Measurements from ENCODE around the gene ADAMTS13. TPM values are rescaled to one million over a fixed set of nuclear protein-coding genes. Genes with fewer than 3 reads are reported as not detected.

The ADAMTS13 gene
- total and polyA plus RNA-seq, 2 donors (not counting 1 experiment from before 2014, with no cell fraction given): 0.78 to 3.1 TPM

DNA sequence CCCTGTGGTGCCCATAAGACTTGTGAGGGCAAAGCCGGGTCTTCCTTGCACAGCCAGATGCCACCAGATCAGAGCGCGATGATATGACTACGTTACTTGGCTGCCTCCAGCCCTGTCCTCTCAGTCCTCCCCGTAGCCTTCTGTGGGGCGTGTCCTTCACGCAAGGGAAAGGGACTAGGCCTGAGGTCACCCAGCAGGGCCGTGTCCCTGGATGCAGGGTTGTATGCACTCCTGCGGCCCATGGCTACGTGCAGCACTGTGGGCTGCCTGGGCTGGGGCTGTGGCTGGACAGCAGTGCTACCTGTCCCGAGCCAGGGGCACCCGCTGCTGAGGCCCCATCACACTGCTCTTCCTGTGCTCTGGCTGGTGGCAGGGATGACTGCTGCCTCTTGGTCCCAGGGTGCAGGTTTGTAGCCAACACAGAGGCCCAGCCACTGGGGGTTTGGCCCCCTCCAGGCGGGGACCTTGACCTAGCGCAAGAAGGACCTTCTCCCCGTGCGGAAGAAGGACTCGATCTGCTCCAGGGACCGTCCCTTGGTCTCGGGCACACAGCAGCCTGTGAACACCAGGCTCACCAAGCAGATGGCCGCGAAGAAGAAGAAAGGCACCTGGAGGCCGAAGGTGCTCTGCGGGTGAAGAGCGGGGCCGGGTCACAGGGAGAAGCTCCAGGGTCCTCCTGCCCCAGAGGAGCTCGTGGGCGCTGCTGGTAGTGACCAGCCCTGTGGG lies 49.5 kb downstream of the ADAMTS13 start:
- Histone ChIP-seq H2AFZ (ENCODE audit: low read length) (no peak overlapping the region), H3K27ac (ENCODE audit: insufficient read depth, low read length) (no peak overlapping the region), H3K9ac (ENCODE audit: insufficient read depth, low read length) (no peak overlapping the region), H3K36me3 (ENCODE audit: control insufficient read depth, insufficient read depth, low read length) (peaks cover 12% of the 10 kb centered on the region), H3K4me2 (ENCODE audit: extremely low read depth, insufficient read depth, low read length) (no peak overlapping the region), H3K4me3 (replicated peaks in 1 of 4; ENCODE audit: control extremely low read depth in 1 of 4, insufficient read depth in 1 of 4, low read depth in 3 of 4, low read length in 4 of 4) (no peak overlapping the region), H3K27me3 (ENCODE audit: control insufficient read depth, insufficient read depth, low read length) (no peaks in the 10 kb centered on the region), H4K20me1 (ENCODE audit: control insufficient read depth, extremely low read depth, insufficient read depth, low read length) (no peaks in the 10 kb centered on the region), H3K4me1 (ENCODE audit: control insufficient read depth, extremely low read depth, insufficient read depth, low read length) (no peaks in the 10 kb centered on the region), H3K9me3 (ENCODE audit: control insufficient read depth, insufficient read depth, low read depth, low read length) (no peaks in the 10 kb centered on the region), H3K79me2 (ENCODE audit: control insufficient read depth, insufficient read depth, low read length) (no peaks in the 10 kb centered on the region)
- TF ChIP-seq, protein P1, sequence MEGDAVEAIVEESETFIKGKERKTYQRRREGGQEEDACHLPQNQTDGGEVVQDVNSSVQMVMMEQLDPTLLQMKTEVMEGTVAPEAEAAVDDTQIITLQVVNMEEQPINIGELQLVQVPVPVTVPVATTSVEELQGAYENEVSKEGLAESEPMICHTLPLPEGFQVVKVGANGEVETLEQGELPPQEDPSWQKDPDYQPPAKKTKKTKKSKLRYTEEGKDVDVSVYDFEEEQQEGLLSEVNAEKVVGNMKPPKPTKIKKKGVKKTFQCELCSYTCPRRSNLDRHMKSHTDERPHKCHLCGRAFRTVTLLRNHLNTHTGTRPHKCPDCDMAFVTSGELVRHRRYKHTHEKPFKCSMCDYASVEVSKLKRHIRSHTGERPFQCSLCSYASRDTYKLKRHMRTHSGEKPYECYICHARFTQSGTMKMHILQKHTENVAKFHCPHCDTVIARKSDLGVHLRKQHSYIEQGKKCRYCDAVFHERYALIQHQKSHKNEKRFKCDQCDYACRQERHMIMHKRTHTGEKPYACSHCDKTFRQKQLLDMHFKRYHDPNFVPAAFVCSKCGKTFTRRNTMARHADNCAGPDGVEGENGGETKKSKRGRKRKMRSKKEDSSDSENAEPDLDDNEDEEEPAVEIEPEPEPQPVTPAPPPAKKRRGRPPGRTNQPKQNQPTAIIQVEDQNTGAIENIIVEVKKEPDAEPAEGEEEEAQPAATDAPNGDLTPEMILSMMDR (conservative IDR thresholded peaks at IDR 0.05 in 1 of 2, IDR thresholded peaks at IDR 0.05 in 1 of 2; ENCODE audit: low read depth in 1 of 2, low read length in 2 of 2): no peak
- no peak for TF ChIP-seq EZH2 (IDR thresholded peaks at IDR 0.05; ENCODE audit: low read length, missing control alignments)
- no peak for DNase-seq (ENCODE audit: low read depth in 2 of 2)

DNA sequence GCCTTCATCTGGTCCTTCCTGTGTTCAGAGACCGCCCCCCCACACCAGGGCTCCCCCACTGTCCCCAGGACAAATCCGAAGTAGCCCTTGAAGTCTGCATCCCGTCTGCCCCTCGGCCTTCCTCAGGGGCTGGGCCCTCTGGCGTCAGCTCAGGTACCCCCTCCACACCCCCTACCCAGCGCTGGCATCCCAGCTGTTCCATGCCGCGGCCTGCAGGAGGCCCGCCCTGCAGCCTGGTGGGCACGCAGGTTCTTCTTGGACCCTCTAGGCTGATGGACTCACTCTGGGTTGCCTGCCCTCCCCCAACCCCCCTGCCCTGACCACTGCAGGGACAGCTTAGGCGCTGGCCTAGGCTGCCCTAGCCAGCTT lies 50.1 kb downstream of the ADAMTS13 start:
- no peak overlapping the region for H3K4me2 ChIP-seq (ENCODE audit: extremely low read depth, insufficient read depth, low read length)
- peaks cover 14% of the 10 kb centered on the region for H3K36me3 ChIP-seq (ENCODE audit: control insufficient read depth, insufficient read depth, low read length)

DNA sequence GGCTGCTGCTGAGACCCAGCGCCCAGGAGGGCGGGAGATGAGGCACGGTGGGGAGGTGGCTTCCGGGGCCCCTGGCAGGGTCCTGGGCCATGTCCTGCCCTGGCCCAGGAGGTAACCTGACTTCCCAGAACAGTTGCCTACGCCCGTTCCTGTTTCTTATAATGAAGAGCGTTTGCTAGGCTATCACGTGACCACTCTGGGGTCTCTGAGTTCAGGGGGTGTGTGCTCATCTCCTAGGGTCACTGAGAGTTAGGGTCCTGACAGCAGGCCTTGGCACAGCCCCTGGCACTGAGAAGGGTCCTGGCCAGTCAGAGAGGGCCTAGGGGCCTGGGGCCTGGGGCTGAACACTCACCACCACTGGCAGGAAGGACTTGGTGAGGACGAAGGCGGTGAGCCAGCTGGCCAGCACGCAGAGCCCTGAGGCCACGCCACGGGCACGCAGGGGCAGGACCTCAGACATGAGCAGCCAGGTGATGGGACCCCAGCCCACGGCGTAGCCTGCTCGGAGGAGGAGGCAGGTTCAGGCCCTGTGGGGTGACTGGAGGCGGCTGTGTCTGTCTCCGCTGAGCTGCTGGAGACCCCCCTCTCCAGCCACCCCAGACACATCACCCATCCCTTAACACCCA lies 50.7 kb downstream of the ADAMTS13 start:
- no peaks in the 10 kb centered on the region for H3K27me3 ChIP-seq (ENCODE audit: control insufficient read depth, insufficient read depth, low read length)
- no peaks in the 10 kb centered on the region for H3K79me2 ChIP-seq (ENCODE audit: control insufficient read depth, insufficient read depth, low read length)
- no peak overlapping the region for H3K27ac ChIP-seq (ENCODE audit: insufficient read depth, low read length)
- TF ChIP-seq, protein P1 (conservative IDR thresholded peaks at IDR 0.05 in 1 of 2, IDR thresholded peaks at IDR 0.05 in 1 of 2; ENCODE audit: low read depth in 1 of 2, low read length in 2 of 2): no peak
- no peak for TF ChIP-seq EZH2 (IDR thresholded peaks at IDR 0.05; ENCODE audit: low read length, missing control alignments)
- H3K36me3 ChIP-seq (ENCODE audit: control insufficient read depth, insufficient read depth, low read length): peaks cover 14% of the 10 kb centered on the region
- no peak overlapping the region for H3K9ac ChIP-seq (ENCODE audit: insufficient read depth, low read length)
- no peaks in the 10 kb centered on the region for H3K4me1 ChIP-seq (ENCODE audit: control insufficient read depth, extremely low read depth, insufficient read depth, low read length)
- H3K4me2 ChIP-seq (ENCODE audit: extremely low read depth, insufficient read depth, low read length): no peak overlapping the region
- no peak overlapping the region for H2AFZ ChIP-seq (ENCODE audit: low read length)
- H3K4me3 ChIP-seq (replicated peaks in 1 of 4; ENCODE audit: control extremely low read depth in 1 of 4, insufficient read depth in 1 of 4, low read depth in 3 of 4, low read length in 4 of 4): no peak overlapping the region
- H3K9me3 ChIP-seq (ENCODE audit: control insufficient read depth, insufficient read depth, low read depth, low read length): no peaks in the 10 kb centered on the region
- DNase-seq (ENCODE audit: low read depth in 2 of 2): no peak
- no peaks in the 10 kb centered on the region for H4K20me1 ChIP-seq (ENCODE audit: control insufficient read depth, extremely low read depth, insufficient read depth, low read length)

More for the DNA sequence above, 50.1 kb downstream of the ADAMTS13 start:
- Histone ChIP-seq H4K20me1 (ENCODE audit: control insufficient read depth, extremely low read depth, insufficient read depth, low read length) (no peaks in the 10 kb centered on the region), H3K27me3 (ENCODE audit: control insufficient read depth, insufficient read depth, low read length) (no peaks in the 10 kb centered on the region), H3K9me3 (ENCODE audit: control insufficient read depth, insufficient read depth, low read depth, low read length) (no peaks in the 10 kb centered on the region), H3K27ac (ENCODE audit: insufficient read depth, low read length) (no peak overlapping the region), H3K4me1 (ENCODE audit: control insufficient read depth, extremely low read depth, insufficient read depth, low read length) (no peaks in the 10 kb centered on the region), H2AFZ (ENCODE audit: low read length) (no peak overlapping the region), H3K79me2 (ENCODE audit: control insufficient read depth, insufficient read depth, low read length) (no peaks in the 10 kb centered on the region), H3K9ac (ENCODE audit: insufficient read depth, low read length) (no peak overlapping the region), H3K4me3 (replicated peaks in 1 of 4; ENCODE audit: control extremely low read depth in 1 of 4, insufficient read depth in 1 of 4, low read depth in 3 of 4, low read length in 4 of 4) (no peak overlapping the region)
- no peak for DNase-seq (ENCODE audit: low read depth in 2 of 2)
- TF ChIP-seq, protein P1 (conservative IDR thresholded peaks at IDR 0.05 in 1 of 2, IDR thresholded peaks at IDR 0.05 in 1 of 2; ENCODE audit: low read depth in 1 of 2, low read length in 2 of 2): no peak
- TF ChIP-seq EZH2 (IDR thresholded peaks at IDR 0.05; ENCODE audit: low read length, missing control alignments): no peak
